BLaER1 treated with 17β-estradiol and CSF1 and Interleukin-3, amounts not matched to agents 10 nM and 100 nM (cell line): ENCODE measurements around the gene CLEC16A.

Experiments used
- H3K27ac ChIP-seq, 11 experiments: shearing (Covaris generic); formaldehyde crosslinking; 2 replicates each; pipeline ENCODE4 v1.8.1; 2022
- H3K27me3 ChIP-seq, 11 experiments: shearing (Covaris generic); formaldehyde crosslinking; 2 replicates each; pipeline ENCODE4 v1.8.1; 2022
- H3K36me3 ChIP-seq, 11 experiments: shearing (Covaris generic); formaldehyde crosslinking; 2 replicates each; pipeline ENCODE4 v1.8.1; 2022
- H3K4me1 ChIP-seq, 10 experiments: shearing (Covaris generic); formaldehyde crosslinking; 2 replicates each; pipeline ENCODE4 v1.8.1; 2022
- H3K4me2 ChIP-seq, 11 experiments: shearing (Covaris generic); formaldehyde crosslinking; 2 replicates each; pipeline ENCODE4 v1.8.1; 2022
- H3K4me3 ChIP-seq, 10 experiments: shearing (Covaris generic); formaldehyde crosslinking; 2 replicates each; pipeline ENCODE4 v1.8.1; 2022
- H3K9ac ChIP-seq, 11 experiments: shearing (Covaris generic); formaldehyde crosslinking; 2 replicates each; pipeline ENCODE4 v1.8.1; 2022
- H3K9me3 ChIP-seq, 11 experiments: shearing (Covaris generic); formaldehyde crosslinking; replicated peaks in 1 of 11; 2 replicates each; pipeline ENCODE4 v1.8.1; 2022
- H4K20me1 ChIP-seq, 11 experiments: shearing (Covaris generic); formaldehyde crosslinking; 2 replicates each; pipeline ENCODE4 v1.8.1; 2022
- Cebpa-rat ChIP-seq, 11 experiments: shearing (Covaris generic); IDR thresholded peaks; 2 replicates each; pipeline ENCODE4 v1.8.1; 2022

The CLEC16A gene

GRCh38 chr16:11080999-11081630 is 136.8 kb downstream of the CLEC16A start:
- H3K9ac ChIP-seq = no peak overlapping the region
- peaks cover 28 to 49% (median 36%) of the 10 kb centered on the region in 10 experiments for H3K4me1 ChIP-seq
- no peak overlapping the region for H3K27ac ChIP-seq
- no peaks in the 10 kb centered on the region for H3K9me3 ChIP-seq
- no peak overlapping the region for H3K4me3 ChIP-seq
- H3K4me2 ChIP-seq = no peak overlapping the region
- TF ChIP-seq Cebpa-rat (IDR thresholded peaks at IDR 0.05) = no peak
- H3K36me3 ChIP-seq = peaks cover 22 to 82% (median 48%) of the 10 kb centered on the region in 11 experiments; a peak in 20 of 22 replicates
- peaks cover 0 to 22% (median 0%) of the 10 kb centered on the region in 11 experiments; a peak in 8 of 22 replicates for H4K20me1 ChIP-seq
- no peaks in the 10 kb centered on the region for H3K27me3 ChIP-seq

- TF ChIP-seq Cebpa-rat (IDR thresholded peaks at IDR 0.05) = no peak
- Histone ChIP-seq H3K9me3 (no peaks in the 10 kb centered on the region), H3K36me3 (peaks cover 22 to 75% (median 43%) of the 10 kb centered on the region in 11 experiments; a peak in 20 of 22 replicates), H3K27ac (no peak overlapping the region), H3K9ac (no peak overlapping the region), H3K4me1 (peaks cover 22 to 40% (median 25%) of the 10 kb centered on the region in 10 experiments), H3K27me3 (no peaks in the 10 kb centered on the region), H4K20me1 (peaks cover 0 to 22% (median 0%) of the 10 kb centered on the region in 11 experiments; a peak in 9 of 22 replicates), H3K4me2 (peak overlapping the region in 4 of 11 experiments; percentile 1 to 35 (median 12); a peak in 5 of 22 replicates), H3K4me3 (no peak overlapping the region)
Observed at GRCh38 chr16:11082108-11082859, 137.9 kb downstream of the CLEC16A start.

DNA sequence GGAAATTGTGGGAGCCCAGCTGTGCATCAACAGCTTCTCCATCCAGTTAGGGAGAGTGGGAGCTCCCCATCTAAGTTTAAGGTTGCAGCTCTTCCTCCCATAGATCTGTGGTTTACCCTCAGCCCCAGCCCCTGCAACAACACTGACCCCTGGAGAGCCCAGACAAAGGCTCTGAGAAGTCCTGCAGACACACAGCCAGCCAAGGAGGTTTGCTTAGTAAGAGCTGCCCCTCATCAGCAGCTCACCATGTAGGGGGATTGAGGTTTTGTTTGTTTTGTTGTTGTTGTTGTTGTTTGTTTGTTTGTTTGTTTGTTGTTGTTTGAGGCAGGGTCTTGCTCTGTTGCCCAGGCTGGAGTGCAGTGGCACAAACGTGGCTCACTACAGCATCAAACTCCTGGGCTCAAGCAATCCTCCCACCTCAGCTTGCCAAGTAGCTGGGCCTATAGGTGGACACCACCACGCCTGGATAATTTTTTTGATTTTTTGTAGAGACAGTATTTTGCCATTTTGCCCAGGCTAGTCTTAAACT is 138.6 kb downstream of the CLEC16A start:
- Histone ChIP-seq H3K9me3 (no peaks in the 10 kb centered on the region), H3K4me3 (no peak overlapping the region), H3K36me3 (peaks cover 22 to 81% (median 43%) of the 10 kb centered on the region in 11 experiments; a peak in 20 of 22 replicates), H3K4me1 (peaks cover 18 to 39% (median 23%) of the 10 kb centered on the region in 10 experiments; a peak in 19 of 20 replicates), H4K20me1 (peaks cover 0 to 27% (median 2%) of the 10 kb centered on the region in 11 experiments; a peak in 10 of 22 replicates), H3K27ac (no peak overlapping the region), H3K4me2 (peak overlapping the region in 4 of 11 experiments; percentile 1 to 35 (median 12); a peak in 5 of 22 replicates), H3K27me3 (no peaks in the 10 kb centered on the region), H3K9ac (no peak overlapping the region)
- TF ChIP-seq Cebpa-rat (IDR thresholded peaks at IDR 0.05) = no peak

- TF ChIP-seq Cebpa-rat (IDR thresholded peaks at IDR 0.05) = no peak
- no peak overlapping the region for H3K4me3 ChIP-seq
- no peak overlapping the region for H3K27ac ChIP-seq
- peaks cover 21 to 48% (median 31%) of the 10 kb centered on the region in 10 experiments for H3K4me1 ChIP-seq
- no peak overlapping the region for H3K9ac ChIP-seq
- H3K36me3 ChIP-seq = peaks cover 17 to 83% (median 41%) of the 10 kb centered on the region in 11 experiments; a peak in 20 of 22 replicates
- peaks cover 0 to 31% (median 7%) of the 10 kb centered on the region in 11 experiments; a peak in 9 of 22 replicates for H4K20me1 ChIP-seq
- no peak overlapping the region for H3K4me2 ChIP-seq
- H3K9me3 ChIP-seq = no peaks in the 10 kb centered on the region
- H3K27me3 ChIP-seq = no peaks in the 10 kb centered on the region
Observed at GRCh38 chr16:11084484-11084875, 140.1 kb downstream of the CLEC16A start.

GRCh38 chr16:11084876-11085485 is 140.6 kb downstream of the CLEC16A start:
- Histone ChIP-seq H3K9me3 (no peaks in the 10 kb centered on the region), H3K27me3 (no peaks in the 10 kb centered on the region), H3K4me3 (no peak overlapping the region), H3K27ac (no peak overlapping the region), H3K36me3 (peaks cover 13 to 83% (median 41%) of the 10 kb centered on the region in 11 experiments; a peak in 20 of 22 replicates), H4K20me1 (peaks cover 0 to 31% (median 7%) of the 10 kb centered on the region in 11 experiments; a peak in 10 of 22 replicates), H3K9ac (no peak overlapping the region), H3K4me1 (peaks cover 21 to 48% (median 35%) of the 10 kb centered on the region in 10 experiments), H3K4me2 (no peak overlapping the region)
- no peak for TF ChIP-seq Cebpa-rat (IDR thresholded peaks at IDR 0.05)

GRCh38 chr16:11085916-11086315 is 141.6 kb downstream of the CLEC16A start:
- Histone ChIP-seq H3K4me3 (no peak overlapping the region), H3K4me1 (peaks cover 22 to 53% (median 39%) of the 10 kb centered on the region in 10 experiments), H4K20me1 (peaks cover 0 to 31% (median 7%) of the 10 kb centered on the region in 11 experiments; a peak in 10 of 22 replicates), H3K27ac (no peak overlapping the region), H3K36me3 (peaks cover 6 to 77% (median 33%) of the 10 kb centered on the region in 11 experiments; a peak in 18 of 22 replicates), H3K9me3 (no peaks in the 10 kb centered on the region), H3K9ac (no peak overlapping the region), H3K4me2 (no peak overlapping the region), H3K27me3 (no peaks in the 10 kb centered on the region)
- no peak for TF ChIP-seq Cebpa-rat (IDR thresholded peaks at IDR 0.05)

DNA sequence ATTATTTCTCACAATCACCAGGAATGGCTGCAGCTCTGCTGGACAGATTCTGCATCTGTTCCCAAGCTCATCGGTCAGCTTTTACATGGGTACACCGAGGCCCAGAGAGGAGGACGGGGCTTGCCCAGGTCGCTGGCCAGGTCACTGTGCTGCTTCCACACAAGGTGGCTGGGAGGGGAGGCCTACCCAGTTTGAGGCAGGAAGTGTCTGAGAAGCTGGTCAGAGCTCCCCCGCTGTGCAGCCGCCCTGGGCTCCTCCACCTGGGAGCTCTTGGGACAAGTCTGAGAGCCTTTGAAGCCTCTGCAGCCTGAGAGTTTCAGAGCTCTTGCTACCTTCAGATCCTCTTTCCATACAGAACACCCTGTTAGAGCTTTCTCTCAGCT is 143.3 kb downstream of the CLEC16A start:
- no peaks in the 10 kb centered on the region for H3K27me3 ChIP-seq
- H3K4me3 ChIP-seq = no peak overlapping the region
- H3K9ac ChIP-seq = peak overlapping the region in 2 of 11 experiments; percentile 20 to 39; a peak in 2 of 22 replicates
- TF ChIP-seq Cebpa-rat (IDR thresholded peaks at IDR 0.05) = no peak
- no peaks in the 10 kb centered on the region for H3K9me3 ChIP-seq
- H3K4me1 ChIP-seq = peaks cover 31 to 64% (median 50%) of the 10 kb centered on the region in 10 experiments
- H3K27ac ChIP-seq = no peak overlapping the region; a peak in 1 of 22 replicates
- peak overlapping the region; percentile 2 to 83 (median 70); a peak in 20 of 22 replicates for H3K4me2 ChIP-seq
- H4K20me1 ChIP-seq = peaks cover 0 to 31% (median 7%) of the 10 kb centered on the region in 11 experiments; a peak in 10 of 22 replicates
- H3K36me3 ChIP-seq = peaks cover 3 to 73% (median 27%) of the 10 kb centered on the region in 11 experiments; a peak in 16 of 22 replicates

DNA sequence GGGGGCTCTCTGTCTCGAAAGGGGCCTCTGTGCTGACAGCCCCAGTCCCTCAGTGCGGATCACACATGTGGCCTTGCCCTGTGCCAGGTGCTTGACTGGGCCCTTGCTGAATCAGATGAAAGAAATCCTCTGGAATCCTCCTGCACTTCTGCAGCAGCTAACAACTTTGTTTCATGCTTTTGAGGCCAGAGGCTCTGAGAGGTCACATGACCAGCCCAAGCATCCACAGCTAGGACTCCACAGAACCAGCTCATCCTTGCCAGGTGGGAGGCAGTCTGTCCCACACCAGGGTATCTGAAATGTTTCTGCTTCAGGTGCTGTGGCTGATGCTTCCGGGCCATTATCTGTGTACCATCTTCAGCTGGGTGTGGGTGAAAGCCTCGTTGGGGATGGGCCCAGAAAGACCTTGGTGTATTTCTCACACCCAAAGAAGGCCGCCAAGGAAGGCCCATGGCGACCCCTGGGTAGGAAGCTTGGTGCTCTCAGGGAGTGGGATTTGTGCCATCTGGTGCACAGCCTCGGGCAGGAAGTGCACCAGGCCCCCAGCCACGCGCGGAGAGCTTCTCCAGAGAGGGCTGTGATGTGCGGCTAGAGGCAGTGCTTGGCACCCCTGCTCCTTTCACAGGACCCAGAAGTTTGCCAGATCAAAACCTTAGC is 143.8 kb downstream of the CLEC16A start:
- H3K9me3 ChIP-seq = no peaks in the 10 kb centered on the region
- H3K27ac ChIP-seq = peak overlapping the region in 3 of 11 experiments; percentile 6 to 37 (median 22); a peak in 5 of 22 replicates
- H3K27me3 ChIP-seq = no peaks in the 10 kb centered on the region
- H3K4me3 ChIP-seq = no peak overlapping the region
- no peak for TF ChIP-seq Cebpa-rat (IDR thresholded peaks at IDR 0.05)
- H3K4me2 ChIP-seq = peak overlapping the region; percentile 11 to 83 (median 70); a peak in 20 of 22 replicates
- peaks cover 3 to 69% (median 27%) of the 10 kb centered on the region in 11 experiments; a peak in 16 of 22 replicates for H3K36me3 ChIP-seq
- peaks cover 35 to 64% (median 53%) of the 10 kb centered on the region in 10 experiments for H3K4me1 ChIP-seq
- H4K20me1 ChIP-seq = peaks cover 0 to 34% (median 8%) of the 10 kb centered on the region in 11 experiments; a peak in 11 of 22 replicates
- H3K9ac ChIP-seq = peak overlapping the region in 3 of 11 experiments; percentile 9 to 39 (median 20); a peak in 2 of 22 replicates
